BJ (cell line): ENCODE measurements around the gene PPP2R2D. TPM values are rescaled to one million over a fixed set of nuclear protein-coding genes. Genes with fewer than 3 reads are reported as not detected.

ENCODE experiments used
- CTCF ChIA-PET: fragments of 350-600 bp; formaldehyde crosslinking; extraction: SDS; loops from one replicate; lab custom pipeline; 2021; ENCODE audit warnings: antibody characterized with exemption, inconsistent platforms; lab: Yijun Ruan, JAX
- POLR2A ChIA-PET: fragments of 300-600 bp; sonication (Branson Sonifier 250); formaldehyde crosslinking; extraction: SDS; loops from one replicate; lab custom pipeline; 2021; ENCODE audit warnings: antibody characterized with exemption; lab: Charles Lee
- DNase-seq: peaks from one replicate; pipeline ENCODE4 v3.0.0-alpha.2; 2011; ENCODE audit warnings: low read depth
- H3K27me3 ChIP-seq: 2 replicates; pipeline ENCODE4 v1.6.0; 2011; ENCODE audit warnings: low read length; ENCODE audit not compliant: control insufficient read depth, insufficient read depth
- H3K36me3 ChIP-seq: 2 replicates; pipeline ENCODE4 v1.5.1; 2011; ENCODE audit warnings: low read length; ENCODE audit not compliant: control insufficient read depth, insufficient read depth
- H3K4me3 ChIP-seq: 2 replicates; pipeline ENCODE4 v1.5.1; 2011; ENCODE audit warnings: low read depth, mild to moderate bottlenecking, control low read depth, low read length
- polyA plus RNA-seq: library from polyadenylated mRNA; depleted of rRNA; stranded (reverse); fragments of >200 nt; gene quantifications from 2 replicates; pipeline ENCODE4 v1.2.3, GENCODE V29; 2011
- TF ChIP-seq, protein P1 (sequence below): IDR thresholded peaks from 2 replicates; pipeline ENCODE4 v1.5.1; 2011; ENCODE audit warnings: low read depth, mild to moderate bottlenecking, control low read depth, inconsistent platforms, low read length, moderate library complexity; ENCODE audit not compliant: insufficient read depth

The PPP2R2D gene
- polyA plus RNA-seq, 1 experiment: 31.2 TPM

DNA sequence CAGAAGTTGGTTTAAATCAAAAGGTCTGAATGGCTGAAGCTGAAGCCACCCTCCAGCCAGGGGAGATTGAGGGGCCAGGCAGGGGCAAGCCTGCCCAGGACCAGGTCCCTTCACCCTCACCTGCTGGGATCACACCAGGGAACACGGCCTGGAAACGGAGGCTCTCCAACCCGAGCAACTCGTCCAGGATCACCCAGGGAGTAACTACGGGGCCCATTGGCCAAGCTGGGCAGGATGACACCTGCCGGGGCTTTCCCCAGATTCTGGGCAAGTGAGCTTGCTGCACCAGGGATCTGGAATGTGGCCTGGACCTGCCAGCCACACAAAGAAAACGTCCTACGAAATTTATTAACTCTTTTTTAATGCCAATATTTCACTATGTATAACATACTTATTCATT lies 30.4 kb upstream of the PPP2R2D start:
- no peak for DNase-seq
- Histone ChIP-seq H3K4me3 (no peak overlapping the region), H3K36me3 (no peaks in the 10 kb centered on the region), H3K27me3 (no peaks in the 10 kb centered on the region; the same call in 1 of the 2 replicates)
- ChIA-PET CTCF (interaction anchor here (1.1 to 1.3 kb wide), 2 partner anchors 15 to 152 kb away, joined by 3 read pairs; no protein-coding TSS in a partner anchor), POLR2A (no interaction called here)
- TF ChIP-seq, protein P1, sequence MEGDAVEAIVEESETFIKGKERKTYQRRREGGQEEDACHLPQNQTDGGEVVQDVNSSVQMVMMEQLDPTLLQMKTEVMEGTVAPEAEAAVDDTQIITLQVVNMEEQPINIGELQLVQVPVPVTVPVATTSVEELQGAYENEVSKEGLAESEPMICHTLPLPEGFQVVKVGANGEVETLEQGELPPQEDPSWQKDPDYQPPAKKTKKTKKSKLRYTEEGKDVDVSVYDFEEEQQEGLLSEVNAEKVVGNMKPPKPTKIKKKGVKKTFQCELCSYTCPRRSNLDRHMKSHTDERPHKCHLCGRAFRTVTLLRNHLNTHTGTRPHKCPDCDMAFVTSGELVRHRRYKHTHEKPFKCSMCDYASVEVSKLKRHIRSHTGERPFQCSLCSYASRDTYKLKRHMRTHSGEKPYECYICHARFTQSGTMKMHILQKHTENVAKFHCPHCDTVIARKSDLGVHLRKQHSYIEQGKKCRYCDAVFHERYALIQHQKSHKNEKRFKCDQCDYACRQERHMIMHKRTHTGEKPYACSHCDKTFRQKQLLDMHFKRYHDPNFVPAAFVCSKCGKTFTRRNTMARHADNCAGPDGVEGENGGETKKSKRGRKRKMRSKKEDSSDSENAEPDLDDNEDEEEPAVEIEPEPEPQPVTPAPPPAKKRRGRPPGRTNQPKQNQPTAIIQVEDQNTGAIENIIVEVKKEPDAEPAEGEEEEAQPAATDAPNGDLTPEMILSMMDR: no peak

DNA sequence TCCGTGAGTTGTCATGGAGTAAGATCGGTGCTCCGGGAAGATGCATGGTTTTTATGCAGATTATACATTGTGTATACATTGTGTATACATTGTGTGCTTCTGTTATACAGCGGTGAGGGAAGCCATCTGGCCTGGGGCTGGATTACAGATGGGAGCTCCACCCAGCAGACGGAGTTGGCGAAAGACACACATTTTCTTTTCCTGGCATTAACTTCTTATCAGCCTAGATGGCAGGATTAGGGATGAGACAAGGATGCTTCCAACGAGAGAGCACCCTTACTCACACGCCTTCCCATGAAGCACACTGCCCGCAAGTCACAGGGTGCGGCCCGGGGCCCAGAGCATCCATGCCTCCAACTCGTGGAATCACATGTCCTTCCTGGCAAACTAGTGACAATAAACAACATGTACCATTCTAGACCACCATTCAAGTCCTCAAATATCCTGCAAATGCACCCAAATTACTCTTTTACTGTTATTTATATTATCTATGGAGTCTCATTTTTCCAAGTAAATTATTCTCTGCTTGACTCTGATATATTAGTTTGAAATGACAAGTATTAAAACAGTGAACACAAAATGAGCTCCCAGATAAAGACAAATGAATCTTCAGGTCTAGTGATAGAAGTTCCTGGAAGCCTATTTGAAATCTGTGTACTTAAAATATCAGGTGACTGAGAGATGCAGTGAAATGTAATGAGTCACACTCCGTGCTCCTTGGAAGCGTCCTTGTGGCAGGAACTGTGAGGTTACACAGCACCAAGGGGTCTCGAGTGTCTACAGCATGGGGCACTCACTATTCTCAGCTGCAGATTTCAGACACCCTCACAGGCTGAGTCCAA lies 29.8 kb upstream of the PPP2R2D start:
- no peak for DNase-seq
- no peak overlapping the region for H3K4me3 ChIP-seq
- POLR2A ChIA-PET: no interaction called here
- no peaks in the 10 kb centered on the region for H3K36me3 ChIP-seq
- TF ChIP-seq, protein P1: no peak
- no peaks in the 10 kb centered on the region; the same call in 1 of the 2 replicates for H3K27me3 ChIP-seq
- CTCF ChIA-PET: interaction anchor here (1.3 to 1.6 kb wide), 3 partner anchors 14 to 1682 kb away, joined by 3 to 6 read pairs (median 5); no protein-coding TSS in a partner anchor

DNA sequence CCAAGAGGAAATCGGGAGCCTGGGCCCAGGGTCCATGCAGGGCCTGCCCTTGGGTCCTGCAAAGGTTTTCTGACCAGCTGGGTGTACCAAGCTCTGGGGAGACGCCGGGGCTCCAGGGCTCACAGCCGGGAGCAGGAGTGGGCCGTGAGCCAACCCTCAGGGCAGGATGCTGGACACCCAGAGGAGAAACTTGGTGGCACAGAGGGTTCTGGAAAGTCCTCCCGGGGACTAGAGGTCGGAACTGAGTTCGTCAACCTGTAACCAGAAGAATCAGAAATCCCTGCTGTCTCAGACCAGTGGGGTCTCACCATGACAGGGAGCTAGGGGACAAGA lies 29.2 kb upstream of the PPP2R2D start:
- CTCF ChIA-PET: interaction anchor here (1.5 to 1.6 kb wide), 2 partner anchors 1681 to 1682 kb away, joined by 5 to 6 read pairs; no protein-coding TSS in a partner anchor
- Histone ChIP-seq H3K27me3 (no peaks in the 10 kb centered on the region; the same call in 1 of the 2 replicates), H3K4me3 (no peak overlapping the region), H3K36me3 (no peaks in the 10 kb centered on the region)
- TF ChIP-seq, protein P1: no peak
- POLR2A ChIA-PET: no interaction called here
- DNase-seq: no peak

GRCh38 chr10:131872011-131872826 lies 28.6 kb upstream of the PPP2R2D start:
- ChIA-PET POLR2A (no interaction called here), CTCF (interaction anchor here (1.5 to 3.8 kb wide), 5 partner anchors 15 to 1683 kb away, joined by 4 to 29 read pairs (median 6); no protein-coding TSS in a partner anchor)
- no peak overlapping the region for H3K4me3 ChIP-seq
- TF ChIP-seq, protein P1: no peak
- no peaks in the 10 kb centered on the region; the same call in 1 of the 2 replicates for H3K27me3 ChIP-seq
- DNase-seq: no peak
- H3K36me3 ChIP-seq: no peaks in the 10 kb centered on the region
